Activated B cell treated with CpG ODN at 0.5 μM for 24 hours (primary cell): ENCODE data around the gene HMCN1. TPM values are rescaled to one million over a fixed set of nuclear protein-coding genes. Genes with fewer than 3 reads are reported as not detected.

ENCODE experiments used
- ATAC-seq: fragments of 200-7000 bp; cut with Tn5 transposase; one replicate; pipeline ENCODE4 v1.10.0; 2021; ENCODE audit warnings: low read depth, mild to moderate bottlenecking, moderate library complexity
- CTCF ChIA-PET: fragments of 350-600 bp; sonication (Branson Sonifier 250); formaldehyde crosslinking; loops from one replicate; lab custom pipeline; 2021; ENCODE audit warnings: antibody characterized with exemption; lab: Charles Lee
- POLR2A ChIA-PET: fragments of 350-600 bp; sonication (Branson Sonifier 250); formaldehyde crosslinking; loops from one replicate; lab custom pipeline; 2021; ENCODE audit warnings: antibody characterized with exemption; lab: Charles Lee
- DNase-seq: peaks from one replicate; pipeline ENCODE4 v3.0.0; 2022
- H3K27ac Mint-ChIP-seq: one replicate; pipeline ENCODE4 v1.8.0; 2020; ENCODE audit warnings: mixed read lengths
- H3K27me3 Mint-ChIP-seq: one replicate; pipeline ENCODE4 v1.8.0; 2021; ENCODE audit warnings: mixed read lengths
- H3K36me3 Mint-ChIP-seq: one replicate; pipeline ENCODE4 v1.8.0; 2021; ENCODE audit warnings: low read depth, mixed read lengths
- H3K4me1 Mint-ChIP-seq: one replicate; pipeline ENCODE4 v1.8.0; 2021; ENCODE audit warnings: mixed read lengths
- H3K4me3 Mint-ChIP-seq: one replicate; pipeline ENCODE4 v1.8.0; 2020; ENCODE audit warnings: mild to moderate bottlenecking, mixed read lengths
- H3K9me3 Mint-ChIP-seq: one replicate; pipeline ENCODE4 v1.8.0; 2020; ENCODE audit warnings: mixed read lengths
- intact Hi-C: fragments of 100-400 bp; cut with micrococcal nuclease; formaldehyde crosslinking; loops from one replicate; pipeline ENCODE4 v1.15.1; 2024
- total RNA-seq: library from RNA; stranded (reverse); gene quantifications from 2 replicates; pipeline ENCODE4 v1.2.3, GENCODE V29; 2022
- TF ChIP-seq, protein P1 (sequence below): fragments of 200-600 bp; IDR thresholded peaks from one replicate; pipeline ENCODE4 v1.8.0; 2022; ENCODE audit warnings: antibody characterized with exemption, mild to moderate bottlenecking

Gene HMCN1
- total RNA-seq, 1 donor from 2014 or later = 0.27 TPM

DNA sequence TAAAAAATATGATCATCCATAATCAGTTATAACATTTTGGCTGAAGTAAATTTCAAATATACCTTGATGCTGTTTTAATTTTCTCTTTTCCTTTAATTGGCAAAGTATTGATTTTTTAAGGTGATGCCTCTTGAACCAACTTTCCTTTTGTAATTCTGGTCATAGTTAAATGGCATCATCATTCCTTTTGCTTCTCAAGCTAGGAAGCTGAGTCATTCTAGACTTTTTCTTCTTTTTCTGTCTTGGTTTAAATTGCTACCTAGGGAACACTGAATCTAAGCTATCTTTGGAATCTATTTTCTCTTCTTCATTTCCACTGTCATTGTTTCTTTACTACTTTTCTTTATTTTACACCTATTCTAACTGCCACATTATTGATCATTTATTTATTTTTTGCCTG, 162.7 kb downstream of the HMCN1 start:
- H3K27ac Mint-ChIP-seq = no peak overlapping the region
- POLR2A ChIA-PET = no interaction called here

DNA sequence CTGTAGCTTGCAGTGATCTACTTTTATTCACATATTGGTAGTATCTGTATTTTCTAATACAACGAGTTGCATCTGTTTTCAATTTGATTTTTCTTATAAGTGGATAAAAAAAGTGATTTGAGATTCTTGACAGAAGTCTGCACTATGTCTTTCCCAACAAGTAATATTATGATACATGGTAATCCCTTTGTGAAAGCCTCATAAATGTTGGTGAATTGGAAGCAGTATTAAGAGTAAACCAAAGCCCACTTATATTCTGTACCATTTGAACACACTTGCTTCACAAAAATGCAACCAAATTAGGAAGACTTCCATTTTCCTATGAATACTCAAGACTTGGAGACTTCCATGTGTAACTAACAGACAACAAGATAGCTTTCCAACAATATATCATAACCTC, 172.0 kb downstream of the HMCN1 start:
- no peaks in the 10 kb centered on the region for H3K9me3 Mint-ChIP-seq
- ATAC-seq = no peak
- DNase-seq = no peak
- TF ChIP-seq, protein P1, sequence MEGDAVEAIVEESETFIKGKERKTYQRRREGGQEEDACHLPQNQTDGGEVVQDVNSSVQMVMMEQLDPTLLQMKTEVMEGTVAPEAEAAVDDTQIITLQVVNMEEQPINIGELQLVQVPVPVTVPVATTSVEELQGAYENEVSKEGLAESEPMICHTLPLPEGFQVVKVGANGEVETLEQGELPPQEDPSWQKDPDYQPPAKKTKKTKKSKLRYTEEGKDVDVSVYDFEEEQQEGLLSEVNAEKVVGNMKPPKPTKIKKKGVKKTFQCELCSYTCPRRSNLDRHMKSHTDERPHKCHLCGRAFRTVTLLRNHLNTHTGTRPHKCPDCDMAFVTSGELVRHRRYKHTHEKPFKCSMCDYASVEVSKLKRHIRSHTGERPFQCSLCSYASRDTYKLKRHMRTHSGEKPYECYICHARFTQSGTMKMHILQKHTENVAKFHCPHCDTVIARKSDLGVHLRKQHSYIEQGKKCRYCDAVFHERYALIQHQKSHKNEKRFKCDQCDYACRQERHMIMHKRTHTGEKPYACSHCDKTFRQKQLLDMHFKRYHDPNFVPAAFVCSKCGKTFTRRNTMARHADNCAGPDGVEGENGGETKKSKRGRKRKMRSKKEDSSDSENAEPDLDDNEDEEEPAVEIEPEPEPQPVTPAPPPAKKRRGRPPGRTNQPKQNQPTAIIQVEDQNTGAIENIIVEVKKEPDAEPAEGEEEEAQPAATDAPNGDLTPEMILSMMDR = no peak
- H3K4me1 Mint-ChIP-seq = no peaks in the 10 kb centered on the region
- no peaks in the 10 kb centered on the region for H3K27me3 Mint-ChIP-seq
- intact Hi-C loops = no loop called here
- H3K27ac Mint-ChIP-seq = no peak overlapping the region
- no peaks in the 10 kb centered on the region for H3K36me3 Mint-ChIP-seq
- POLR2A ChIA-PET = no interaction called here
- CTCF ChIA-PET = no interaction called here
- no peak overlapping the region for H3K4me3 Mint-ChIP-seq

More for the DNA sequence above, 162.7 kb downstream of the HMCN1 start:
- intact Hi-C loops = no loop called here
- Mint-ChIP-seq H3K4me3 (no peak overlapping the region), H3K36me3 (no peaks in the 10 kb centered on the region), H3K9me3 (no peaks in the 10 kb centered on the region), H3K4me1 (no peaks in the 10 kb centered on the region), H3K27me3 (no peaks in the 10 kb centered on the region)
- TF ChIP-seq, protein P1 = no peak
- CTCF ChIA-PET = no interaction called here
- DNase-seq = no peak
- ATAC-seq = no peak

DNA sequence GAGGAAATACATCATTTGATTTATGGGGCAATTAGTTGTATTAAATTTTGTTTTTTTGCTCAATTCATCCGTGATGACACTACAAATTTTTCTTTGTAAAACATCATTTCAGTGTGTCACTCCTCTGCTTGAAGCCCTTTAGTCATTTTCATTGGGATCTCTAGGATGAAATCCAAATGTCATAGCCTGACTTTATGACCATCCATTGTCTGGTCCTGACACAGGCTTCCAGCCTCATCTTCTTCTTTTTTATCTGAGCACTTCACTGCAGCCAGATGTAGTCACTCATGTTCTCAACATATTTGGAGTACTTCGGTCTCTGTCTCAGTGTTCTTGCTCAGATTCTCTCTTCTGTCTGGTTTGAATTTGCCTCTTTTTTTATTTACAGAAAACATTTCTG, 173.1 kb downstream of the HMCN1 start:
- DNase-seq = no peak
- ATAC-seq = no peak
- POLR2A ChIA-PET = no interaction called here
- Mint-ChIP-seq H3K4me1 (no peaks in the 10 kb centered on the region), H3K27ac (no peak overlapping the region), H3K4me3 (no peak overlapping the region), H3K27me3 (no peaks in the 10 kb centered on the region), H3K9me3 (no peaks in the 10 kb centered on the region), H3K36me3 (no peaks in the 10 kb centered on the region)
- intact Hi-C loops = no loop called here
- TF ChIP-seq, protein P1 = no peak
- CTCF ChIA-PET = no interaction called here

DNA sequence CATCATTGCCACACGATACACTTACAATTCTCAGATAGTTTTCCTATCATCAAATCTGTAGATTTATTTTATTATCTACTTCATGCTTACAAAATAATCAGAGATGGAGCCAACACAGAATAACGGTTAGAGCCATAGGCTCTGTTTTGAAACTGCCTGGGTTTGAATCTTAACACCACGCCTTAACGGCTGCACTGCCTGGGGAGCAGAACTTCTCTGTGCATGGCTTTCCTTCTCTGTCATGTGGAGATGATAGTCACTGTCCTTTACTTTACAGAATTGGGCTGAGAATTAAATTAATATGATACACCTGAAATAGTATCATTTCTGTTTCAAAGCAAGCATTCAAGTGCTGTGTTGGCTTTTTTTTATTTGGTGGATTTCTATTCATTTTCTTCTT, 177.8 kb downstream of the HMCN1 start:
- ChIA-PET POLR2A (no interaction called here), CTCF (no interaction called here)
- Mint-ChIP-seq H3K4me3 (no peak overlapping the region), H3K27ac (no peak overlapping the region), H3K27me3 (no peaks in the 10 kb centered on the region), H3K9me3 (no peaks in the 10 kb centered on the region), H3K36me3 (no peaks in the 10 kb centered on the region), H3K4me1 (no peaks in the 10 kb centered on the region)
- TF ChIP-seq, protein P1 = no peak
- ATAC-seq (no peak), DNase-seq (no peak)
- intact Hi-C loops = no loop called here

DNA sequence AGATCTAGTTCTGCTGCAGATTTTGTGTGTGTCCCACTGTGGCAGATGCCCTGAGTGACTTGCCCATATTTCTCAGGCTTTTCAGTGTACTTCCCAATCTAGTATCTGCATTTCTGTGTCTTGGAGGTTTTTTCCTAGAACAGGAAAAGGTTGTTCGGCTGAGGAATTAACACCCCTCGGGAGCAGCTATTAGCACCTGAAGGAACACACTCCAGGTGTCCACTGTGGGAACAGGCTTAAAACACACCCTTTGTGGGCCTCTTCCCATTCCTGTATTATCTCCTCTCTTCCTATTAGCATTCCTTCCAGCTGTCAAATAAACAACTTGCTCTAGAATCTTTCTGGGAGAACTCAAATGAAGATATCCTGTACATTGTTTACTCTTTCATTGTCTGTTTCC, 178.3 kb downstream of the HMCN1 start:
- ChIA-PET CTCF (no interaction called here), POLR2A (no interaction called here)
- TF ChIP-seq, protein P1 = no peak
- Mint-ChIP-seq H3K4me3 (no peak overlapping the region), H3K27me3 (no peaks in the 10 kb centered on the region), H3K9me3 (no peaks in the 10 kb centered on the region), H3K4me1 (no peaks in the 10 kb centered on the region), H3K36me3 (no peaks in the 10 kb centered on the region), H3K27ac (no peak overlapping the region)
- intact Hi-C loops = no loop called here
- DNase-seq (no peak), ATAC-seq (no peak)
